Measurements from ENCODE around the gene SLC9A3. TPM values are rescaled to one million over a fixed set of nuclear protein-coding genes. Genes with fewer than 3 reads are reported as not detected.

Gene SLC9A3
- total RNA-seq, 1 donor from 2014 or later: 1.3 TPM

- no peak for DNase-seq (ENCODE audit: low read depth)
- no peak overlapping the region for H3K4me3 ChIP-seq (ENCODE audit: low read depth, low read length)
- TF ChIP-seq CTCF (conservative IDR thresholded peaks at IDR 0.05; ENCODE audit: low read depth, low read length): no peak
These were observed 14.7 kb upstream of the SLC9A3 start for GRCh38 chr5:538801-539468.

GRCh38 chr5:538271-538771, 14.1 kb upstream of the SLC9A3 start:
- no peak for TF ChIP-seq CTCF (conservative IDR thresholded peaks at IDR 0.05; ENCODE audit: low read depth, low read length)
- DNase-seq (ENCODE audit: low read depth): no peak
- no peak overlapping the region for H3K4me3 ChIP-seq (ENCODE audit: low read depth, low read length)

GRCh38 chr5:537621-538071, 13.4 kb upstream of the SLC9A3 start:
- H3K4me3 ChIP-seq (ENCODE audit: low read depth, low read length): no peak overlapping the region
- TF ChIP-seq CTCF (conservative IDR thresholded peaks at IDR 0.05; ENCODE audit: low read depth, low read length): no peak
- no peak for DNase-seq (ENCODE audit: low read depth)

GRCh38 chr5:537098-537497, 12.8 kb upstream of the SLC9A3 start:
- TF ChIP-seq CTCF (conservative IDR thresholded peaks at IDR 0.05; ENCODE audit: low read depth, low read length): no peak
- no peak overlapping the region for H3K4me3 ChIP-seq (ENCODE audit: low read depth, low read length)
- DNase-seq (ENCODE audit: low read depth): no peak

- H3K4me3 ChIP-seq (ENCODE audit: low read depth, low read length): no peak overlapping the region
- no peak for DNase-seq (ENCODE audit: low read depth)
- no peak for TF ChIP-seq CTCF (conservative IDR thresholded peaks at IDR 0.05; ENCODE audit: low read depth, low read length)
These were observed 11.8 kb upstream of the SLC9A3 start for GRCh38 chr5:535846-536698.

GRCh38 chr5:534743-535671, 10.8 kb upstream of the SLC9A3 start:
- H3K4me3 ChIP-seq (ENCODE audit: low read depth, low read length): no peak overlapping the region
- DNase-seq (ENCODE audit: low read depth): no peak
- TF ChIP-seq CTCF (conservative IDR thresholded peaks at IDR 0.05; ENCODE audit: low read depth, low read length): no peak

Measured in epithelial cell of proximal tubule (primary cell).